Caki2 (cell line): Measurements from ENCODE around the gene C1orf198. TPM values are rescaled to one million over a fixed set of nuclear protein-coding genes. Genes with fewer than 3 reads are reported as not detected.

ENCODE experiments used
- DNase-seq: peaks from one replicate; pipeline ENCODE4 v3.0.0-alpha.2; 2015; ENCODE audit warnings: low read depth
- in situ Hi-C: cut with HindIII; loops from 2 replicates; pipeline ENCODE4 v1.10.0; 2016; ENCODE audit warnings: low sequenced_read_pairs, low pct_unique_long_range_greater_than_20kb, mixed read lengths
- total RNA-seq: library from RNA; depleted of rRNA; stranded (reverse); fragments of >200 nt; shearing (Covaris generic); gene quantifications from 2 replicates; pipeline ENCODE4 v1.2.3, GENCODE V29; 2014; ENCODE audit warnings: low replicate concordance

Gene C1orf198
- total RNA-seq, 1 experiment from 2014 or later, result 87.1 TPM

- in situ Hi-C loops, result no loop called here
- no peak for DNase-seq
These were observed 27.1 kb upstream of the C1orf198 start for GRCh38 chr1:230895452-230895851.

GRCh38 chr1:230894664-230895063 lies 26.3 kb upstream of the C1orf198 start:
- in situ Hi-C loops, result no loop called here
- no peak for DNase-seq

GRCh38 chr1:230894032-230894431 lies 25.7 kb upstream of the C1orf198 start:
- no peak for DNase-seq
- in situ Hi-C loops, result no loop called here

- in situ Hi-C loops, result no loop called here
- no peak for DNase-seq
These were observed 23.7 kb upstream of the C1orf198 start for GRCh38 chr1:230892018-230892491.

GRCh38 chr1:230891413-230891812 lies 23.1 kb upstream of the C1orf198 start:
- no peak for DNase-seq
- in situ Hi-C loops, result no loop called here

- in situ Hi-C loops, result no loop called here
- no peak for DNase-seq
These were observed 16.3 kb upstream of the C1orf198 start for GRCh38 chr1:230884646-230885045.

GRCh38 chr1:230883967-230884366 lies 15.6 kb upstream of the C1orf198 start:
- in situ Hi-C loops, result no loop called here

GRCh38 chr1:230879778-230880177 lies 11.5 kb upstream of the C1orf198 start:
- in situ Hi-C loops, result no loop called here
- no peak for DNase-seq

More at GRCh38 chr1:230883967-230884366, 15.6 kb upstream of the C1orf198 start:
- DNase-seq, result no peak

GRCh38 chr1:230878591-230878990 lies 10.3 kb upstream of the C1orf198 start:
- in situ Hi-C loops, result no loop called here
- DNase-seq, result no peak

GRCh38 chr1:230877924-230878590 lies 9.7 kb upstream of the C1orf198 start:
- DNase-seq, result no peak
- in situ Hi-C loops, result no loop called here

- in situ Hi-C loops, result no loop called here
- no peak for DNase-seq
These were observed 9.0 kb upstream of the C1orf198 start for GRCh38 chr1:230877146-230877923.

- in situ Hi-C loops, result no loop called here
- no peak for DNase-seq
These were observed 8.3 kb upstream of the C1orf198 start for GRCh38 chr1:230876660-230877059.

GRCh38 chr1:230875370-230875769 lies 7.0 kb upstream of the C1orf198 start:
- DNase-seq, result no peak
- in situ Hi-C loops, result no loop called here

GRCh38 chr1:230870916-230871315 lies 2.6 kb upstream of the C1orf198 start:
- in situ Hi-C loops, result no loop called here
- DNase-seq, result no peak

GRCh38 chr1:230869500-230869899 lies 1.2 kb upstream of the C1orf198 start:
- in situ Hi-C loops, result no loop called here
- no peak for DNase-seq

GRCh38 chr1:230868736-230869385 lies 540 bp upstream of the C1orf198 start:
- peak; percentile 56 for DNase-seq
- in situ Hi-C loops, result no loop called here

- in situ Hi-C loops, result no loop called here
- no peak for DNase-seq
These were observed 1.0 kb downstream of the C1orf198 start for GRCh38 chr1:230867101-230867902.
